Suppressor macrophage treated with lipopolysaccharide for 1 hour (primary cell): ENCODE results near the gene PAM.
A peak's percentile ranks its signal among the peaks of the same experiment; 100 is the strongest.

Experiments
- DNase-seq, 3 donors: peaks; one replicate each; pipeline ENCODE4 v3.0.0-alpha.2; 2020 to 2022

PAM gene

GRCh38 chr5:102782217-102782872, 27.2 kb downstream of the PAM start:
- DNase-seq, result peak; percentile 31 to 59 (median 39)

DNA sequence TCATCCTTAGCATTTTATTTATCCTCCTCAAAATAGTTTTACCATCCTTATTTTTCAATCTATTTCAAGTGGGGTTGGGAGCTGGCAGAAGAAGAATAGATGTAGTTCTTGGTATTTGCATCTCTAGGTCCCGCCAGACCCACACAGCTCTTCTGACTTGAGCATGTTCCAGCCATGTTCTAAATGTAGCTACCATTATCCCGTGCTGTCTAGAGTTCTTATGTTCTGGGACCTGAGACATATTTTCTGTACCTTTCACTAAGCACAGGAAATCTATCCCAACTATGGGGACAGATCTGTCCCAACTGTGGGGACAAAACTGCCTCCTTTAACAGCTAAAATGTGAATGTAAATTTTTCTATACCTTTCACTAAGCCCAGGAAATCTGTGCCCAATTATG, 32.0 kb downstream of the PAM start:
- no peak for DNase-seq

DNA sequence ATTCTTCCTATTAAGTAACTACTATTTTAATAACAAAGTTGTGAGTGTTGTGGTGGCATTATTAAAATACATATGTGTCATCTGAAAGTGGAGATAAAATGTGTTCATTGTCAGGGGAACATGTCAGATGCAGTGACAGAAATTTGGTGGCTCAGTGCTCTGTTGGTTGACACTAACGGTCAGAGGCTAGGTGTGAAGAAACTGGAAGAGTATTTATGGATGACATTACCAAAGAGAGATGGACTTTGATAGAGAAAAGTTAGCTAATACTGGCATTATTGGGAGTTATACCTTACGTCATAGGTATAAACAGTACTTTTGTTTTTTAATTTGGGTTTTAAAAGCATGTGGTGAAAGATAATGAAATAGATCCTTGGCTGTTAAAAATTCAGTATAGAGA, 33.7 kb downstream of the PAM start:
- no peak for DNase-seq

GRCh38 chr5:102789469-102789868, 34.4 kb downstream of the PAM start:
- DNase-seq, result no peak

DNA sequence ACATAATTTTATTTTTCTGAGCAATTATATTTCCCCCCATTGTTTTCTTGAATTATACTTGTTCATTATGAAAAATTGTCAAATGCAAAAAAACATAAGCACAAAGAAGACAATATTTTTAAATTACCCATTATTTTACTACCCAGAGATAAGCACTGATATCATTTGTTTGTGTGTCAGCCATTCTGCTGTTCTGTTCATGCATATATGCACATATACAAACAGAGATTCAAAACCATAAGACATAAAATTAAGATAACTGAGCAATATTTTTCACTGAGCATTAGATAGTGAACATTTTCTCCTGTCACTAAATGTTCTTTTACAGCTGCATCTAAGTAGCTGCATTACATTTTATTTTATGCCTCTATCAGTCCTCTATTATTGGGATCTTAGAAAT, 35.6 kb downstream of the PAM start:
- no peak for DNase-seq

DNA sequence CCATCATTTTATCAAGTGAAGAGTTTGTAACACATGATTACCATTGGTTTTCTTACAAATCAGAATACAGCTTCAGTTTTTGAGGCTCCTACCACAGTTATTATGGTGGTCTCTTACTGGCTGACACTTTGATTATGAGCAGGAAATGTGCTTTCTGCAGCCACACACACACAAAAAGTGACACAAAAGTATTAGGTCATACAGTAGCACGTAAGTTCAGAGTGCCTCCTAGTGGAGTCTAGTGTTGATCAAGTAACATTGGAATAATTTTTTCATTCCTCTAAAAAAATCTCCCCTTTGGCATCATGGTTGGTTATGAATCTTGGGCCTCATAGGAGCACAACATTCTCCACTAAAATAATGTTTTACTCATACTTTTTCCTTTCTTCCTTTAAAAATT, 37.6 kb downstream of the PAM start:
- DNase-seq, result peak; percentile 48 to 53 (median 52)

DNA sequence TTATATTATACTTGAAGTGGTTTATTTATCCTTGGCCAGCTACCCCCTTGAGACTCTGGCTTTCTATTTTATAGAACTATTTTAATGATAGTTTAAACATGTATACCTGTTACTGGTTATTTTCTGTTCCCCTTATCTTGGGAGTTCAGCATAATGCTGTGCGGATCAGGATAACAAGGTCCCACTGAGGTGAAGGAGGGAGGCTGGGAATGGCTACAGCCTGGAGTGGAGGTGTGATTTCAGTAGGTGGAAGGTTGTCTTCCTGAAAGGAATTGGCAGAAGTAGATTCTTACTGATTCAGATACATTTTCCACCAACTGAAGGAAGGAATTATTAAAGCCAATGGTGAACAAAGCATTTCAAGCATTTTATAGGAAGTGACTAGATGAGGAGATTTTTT, 38.9 kb downstream of the PAM start:
- no peak for DNase-seq

DNA sequence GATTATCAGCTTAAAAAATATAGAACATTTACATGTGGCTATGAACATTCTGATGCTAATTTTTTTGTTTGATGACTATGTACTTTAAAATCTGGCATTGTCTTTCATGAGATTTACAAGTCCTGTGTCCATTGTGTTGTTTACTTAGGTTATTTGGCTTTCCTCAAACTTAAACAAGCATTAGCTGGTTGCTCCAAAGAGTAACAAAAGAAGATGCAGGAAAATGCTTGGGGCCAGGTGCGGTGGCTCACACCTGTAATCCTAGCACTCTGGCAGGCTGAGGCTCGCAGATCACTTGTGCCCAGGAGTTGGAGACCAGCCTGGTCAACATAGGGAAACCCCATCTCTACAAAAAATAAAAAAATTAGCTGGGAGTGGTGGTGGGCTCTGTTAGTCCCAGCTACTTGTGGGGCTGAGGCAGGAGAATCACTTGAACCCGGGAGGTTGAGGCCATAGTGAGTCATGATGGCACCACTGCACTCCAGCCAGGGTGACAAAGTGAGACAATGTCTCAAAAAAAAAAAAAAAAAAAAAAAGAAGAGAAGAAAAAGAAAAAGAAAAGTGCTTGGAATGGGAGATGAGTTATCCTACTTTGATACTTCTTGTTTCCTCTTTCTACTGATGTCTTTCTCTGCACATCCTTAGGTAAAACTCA, 39.7 kb downstream of the PAM start:
- no peak for DNase-seq

- no peak for DNase-seq
Observed at GRCh38 chr5:102795526-102795925, 40.4 kb downstream of the PAM start.

GRCh38 chr5:102796009-102796408, 40.9 kb downstream of the PAM start:
- DNase-seq, result no peak

GRCh38 chr5:102796498-102796897, 41.4 kb downstream of the PAM start:
- DNase-seq, result no peak

- DNase-seq, result no peak
Observed at GRCh38 chr5:102797322-102797884, 42.3 kb downstream of the PAM start.

DNA sequence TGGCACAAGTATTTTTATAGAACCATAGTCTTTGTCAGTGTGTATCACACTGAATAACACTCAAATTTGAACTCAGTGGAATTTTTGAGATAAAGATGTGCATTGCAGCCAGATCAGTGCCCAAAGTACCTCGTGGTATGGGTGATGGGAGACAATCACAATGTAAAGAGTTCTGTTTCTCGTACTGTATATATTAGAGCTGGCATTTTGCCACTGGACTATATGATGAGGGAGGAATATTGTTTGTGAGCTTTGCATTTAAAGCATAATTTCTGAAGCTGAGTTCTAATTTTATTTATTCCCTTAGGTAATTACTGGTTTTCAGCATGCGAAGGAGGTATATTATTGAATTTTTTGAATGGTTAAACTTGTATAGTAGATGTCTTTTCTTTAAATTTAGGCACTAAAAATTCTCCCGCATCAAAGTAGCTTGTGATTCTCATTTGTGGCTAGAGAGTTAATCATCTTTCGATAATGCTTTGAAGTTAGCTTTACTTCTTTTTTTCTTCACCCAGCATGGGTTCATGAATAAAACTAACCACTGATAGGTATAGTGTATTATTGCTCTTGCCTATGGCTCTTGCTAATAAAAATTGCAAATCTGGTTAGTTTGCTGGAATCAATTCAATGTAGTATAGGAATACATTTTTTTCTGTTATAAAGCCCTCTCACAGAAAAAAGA, 43.1 kb downstream of the PAM start:
- DNase-seq, result no peak

DNA sequence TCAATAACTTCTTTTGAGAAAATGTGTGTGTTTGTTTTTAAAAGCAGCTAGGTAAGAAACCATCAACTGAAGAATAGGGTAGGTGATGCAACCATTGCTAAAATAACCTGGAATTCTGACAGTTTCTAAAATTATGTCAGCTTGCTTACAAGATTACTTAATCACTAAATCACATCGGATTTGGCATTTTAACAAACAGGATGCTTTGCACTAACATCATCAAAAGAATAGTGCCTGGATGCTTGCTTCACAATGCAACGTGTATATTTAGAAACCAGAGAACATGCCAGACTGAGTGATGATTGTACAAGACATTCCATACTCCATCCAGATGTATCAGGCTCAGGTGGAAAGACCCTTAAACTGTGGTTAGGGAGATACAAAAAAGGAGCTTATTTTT, 43.9 kb downstream of the PAM start:
- DNase-seq, result no peak

DNA sequence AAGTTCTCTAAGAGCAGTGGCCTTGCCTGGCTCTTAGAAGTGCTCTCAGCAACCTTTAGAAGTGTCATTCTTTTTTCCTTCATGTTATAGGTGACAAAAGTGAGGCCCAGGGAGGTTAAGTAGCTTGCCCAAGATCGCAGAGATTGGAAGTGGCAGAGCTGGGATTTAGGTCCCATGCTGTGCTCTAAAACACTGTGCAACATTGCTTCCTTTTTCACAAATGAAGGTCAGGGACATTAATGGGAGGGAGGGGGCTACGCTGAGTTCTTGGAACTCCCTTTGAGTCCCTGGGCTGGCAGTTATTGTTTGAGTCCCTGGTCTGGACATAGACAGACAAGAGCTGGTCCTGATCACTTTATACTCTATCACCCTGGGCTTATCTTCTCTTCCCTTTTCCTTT, 45.3 kb downstream of the PAM start:
- DNase-seq, result no peak

DNA sequence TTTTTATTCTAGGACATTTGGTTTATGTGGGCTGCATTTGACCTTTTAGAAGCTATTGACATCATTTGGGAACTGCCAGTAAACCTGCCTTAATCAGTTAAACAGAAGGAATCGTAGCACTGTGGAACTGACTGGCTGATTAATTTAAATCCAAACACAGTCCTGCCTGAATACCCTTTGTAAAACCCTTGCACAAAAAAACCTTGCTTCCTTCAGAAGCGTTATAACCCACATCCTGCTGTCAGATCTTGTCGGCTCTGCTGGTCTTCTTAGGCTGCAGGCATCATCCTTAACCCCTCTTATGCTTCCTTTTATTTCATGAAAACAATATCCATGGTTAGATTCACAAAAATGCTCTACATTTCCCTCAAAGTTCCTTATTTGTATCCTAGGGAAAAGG, 46.3 kb downstream of the PAM start:
- DNase-seq, result no peak

GRCh38 chr5:102802708-102803458, 47.8 kb downstream of the PAM start:
- peak in 2 of 3 donors; percentile 22 to 31 for DNase-seq

DNA sequence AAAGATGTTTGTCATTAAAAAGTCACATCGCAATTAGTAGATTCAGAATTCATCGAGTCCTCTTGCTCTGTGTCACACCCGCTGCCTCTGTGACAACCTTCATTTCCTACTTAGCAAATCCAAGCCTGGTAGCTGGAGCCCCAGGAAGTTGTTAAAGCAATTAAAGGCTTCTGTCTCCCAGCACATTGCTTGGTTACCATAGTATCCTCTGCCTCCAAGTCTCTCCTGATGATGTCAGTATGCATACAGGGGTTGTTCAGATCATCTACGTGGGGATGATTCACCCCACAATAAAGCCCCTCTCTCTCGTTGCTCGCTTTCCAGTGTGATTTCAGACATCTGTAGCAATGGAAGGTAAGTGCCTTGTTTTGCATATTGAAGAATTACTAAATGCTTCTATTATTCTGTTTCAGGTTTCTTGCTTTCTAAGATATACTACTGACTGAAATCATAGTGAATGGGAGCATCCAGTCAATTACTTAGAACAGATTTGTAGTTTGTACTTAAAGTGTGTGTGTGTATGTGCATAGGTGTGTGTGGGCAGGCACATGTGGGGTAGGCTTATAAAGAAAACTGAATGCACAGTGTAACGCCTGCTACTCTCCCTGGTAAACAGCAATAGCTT, 52.9 kb downstream of the PAM start:
- no peak for DNase-seq

GRCh38 chr5:102809033-102809432, 53.9 kb downstream of the PAM start:
- DNase-seq, result no peak

GRCh38 chr5:102811972-102812371, 56.9 kb downstream of the PAM start:
- no peak for DNase-seq

DNA sequence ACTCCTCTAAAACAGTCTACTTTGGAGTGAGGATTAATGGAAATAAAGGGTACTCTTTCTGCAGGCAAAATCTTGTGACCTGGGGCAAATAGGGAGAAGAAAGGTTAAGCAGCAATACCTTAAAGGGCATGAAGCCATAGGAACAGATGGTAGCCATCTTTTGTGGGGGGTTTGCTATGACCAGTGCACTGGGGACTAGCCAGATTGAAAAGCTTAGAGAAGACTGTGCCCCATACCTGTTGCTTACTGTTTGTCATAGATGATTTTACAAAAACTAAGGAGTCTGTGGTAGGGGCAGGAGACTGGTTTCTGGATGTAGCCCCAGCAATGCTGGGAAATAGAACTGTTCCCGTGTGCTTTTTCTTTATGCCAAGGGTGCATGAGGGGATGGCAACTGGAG, 58.6 kb downstream of the PAM start:
- no peak for DNase-seq

GRCh38 chr5:102815084-102815483, 60.0 kb downstream of the PAM start:
- DNase-seq, result no peak
